RCC 7860 (cell line): Measurements from ENCODE around the gene UBE3B.

ENCODE experiments used
- DNase-seq: peaks from one replicate; pipeline ENCODE4 v3.0.0-alpha.2; 2015; ENCODE audit warnings: low spot score
- FAIRE-seq: peaks from 2 replicates; lab custom pipeline; 2012; peaks lifted over from hg19 to GRCh38; lab: Jason Lieb, UNC

Gene UBE3B

DNA sequence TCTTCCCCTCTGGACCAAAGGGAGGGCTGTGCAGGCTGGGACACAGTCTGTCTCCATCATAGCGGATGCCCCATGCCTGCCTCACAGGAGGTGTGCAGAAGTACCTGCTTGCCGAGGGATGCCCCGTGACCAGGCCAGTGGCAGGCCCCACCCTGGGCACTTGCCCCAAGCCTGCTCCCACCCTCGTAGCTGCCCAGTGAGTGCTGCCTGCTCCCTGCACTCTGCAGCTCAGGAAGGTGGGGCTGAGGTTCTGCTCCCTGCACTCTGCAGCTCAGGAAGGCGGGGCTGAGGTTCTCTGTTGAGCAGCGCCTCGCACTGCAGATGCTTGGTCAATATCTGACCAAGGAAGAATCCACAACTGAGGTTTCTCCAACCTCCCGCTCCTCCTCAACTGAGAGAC lies 89.0 kb downstream of the UBE3B start:
- FAIRE-seq = no peak

DNA sequence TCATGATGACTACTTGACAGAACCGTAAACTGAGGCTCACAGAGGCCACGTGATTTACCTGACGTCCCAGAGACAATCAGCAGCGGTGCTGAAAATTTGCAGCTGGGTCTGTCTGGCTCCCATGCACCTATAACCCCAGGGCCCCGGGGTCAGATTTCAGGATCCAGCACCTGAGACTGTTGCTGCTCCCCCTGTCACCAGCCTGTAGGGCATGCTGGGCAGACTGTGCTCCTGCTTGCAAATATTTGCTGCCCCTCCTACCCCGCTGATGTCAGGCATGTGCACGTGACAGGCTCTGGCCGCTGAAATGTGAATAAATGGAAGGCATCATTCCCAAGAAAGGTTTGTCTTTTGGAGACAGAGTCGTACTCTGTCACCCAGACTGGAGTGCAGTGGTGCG lies 89.9 kb downstream of the UBE3B start:
- FAIRE-seq (no peak), DNase-seq (no peak)

More for the DNA sequence above, 89.0 kb downstream of the UBE3B start:
- no peak for DNase-seq

DNA sequence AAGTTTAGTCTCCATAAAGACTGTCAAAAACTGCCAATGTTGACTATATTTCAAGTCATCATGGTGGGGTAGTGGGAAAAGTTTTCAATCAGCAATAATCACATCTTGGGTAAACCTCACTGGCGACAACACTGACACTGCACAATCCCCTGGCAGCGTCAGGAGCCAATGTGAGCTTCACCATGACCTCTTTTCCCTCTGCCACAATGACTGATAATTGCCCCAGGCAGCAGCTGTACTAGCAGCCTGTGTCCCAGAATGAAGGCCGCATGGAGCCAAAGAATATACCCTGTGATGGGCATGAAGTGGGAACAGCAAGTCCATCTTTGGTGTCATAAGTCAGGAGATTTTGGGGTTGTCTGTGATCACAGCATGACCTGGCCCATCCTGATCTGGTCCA lies 90.5 kb downstream of the UBE3B start:
- FAIRE-seq (no peak), DNase-seq (no peak)

GRCh38 chr12:109568486-109568885 lies 91.1 kb downstream of the UBE3B start:
- no peak for DNase-seq
- no peak for FAIRE-seq

- DNase-seq (no peak), FAIRE-seq (no peak)
These were observed 94.5 kb downstream of the UBE3B start for GRCh38 chr12:109571773-109572505.

GRCh38 chr12:109572506-109572845 lies 95.0 kb downstream of the UBE3B start:
- FAIRE-seq (no peak), DNase-seq (no peak)

DNA sequence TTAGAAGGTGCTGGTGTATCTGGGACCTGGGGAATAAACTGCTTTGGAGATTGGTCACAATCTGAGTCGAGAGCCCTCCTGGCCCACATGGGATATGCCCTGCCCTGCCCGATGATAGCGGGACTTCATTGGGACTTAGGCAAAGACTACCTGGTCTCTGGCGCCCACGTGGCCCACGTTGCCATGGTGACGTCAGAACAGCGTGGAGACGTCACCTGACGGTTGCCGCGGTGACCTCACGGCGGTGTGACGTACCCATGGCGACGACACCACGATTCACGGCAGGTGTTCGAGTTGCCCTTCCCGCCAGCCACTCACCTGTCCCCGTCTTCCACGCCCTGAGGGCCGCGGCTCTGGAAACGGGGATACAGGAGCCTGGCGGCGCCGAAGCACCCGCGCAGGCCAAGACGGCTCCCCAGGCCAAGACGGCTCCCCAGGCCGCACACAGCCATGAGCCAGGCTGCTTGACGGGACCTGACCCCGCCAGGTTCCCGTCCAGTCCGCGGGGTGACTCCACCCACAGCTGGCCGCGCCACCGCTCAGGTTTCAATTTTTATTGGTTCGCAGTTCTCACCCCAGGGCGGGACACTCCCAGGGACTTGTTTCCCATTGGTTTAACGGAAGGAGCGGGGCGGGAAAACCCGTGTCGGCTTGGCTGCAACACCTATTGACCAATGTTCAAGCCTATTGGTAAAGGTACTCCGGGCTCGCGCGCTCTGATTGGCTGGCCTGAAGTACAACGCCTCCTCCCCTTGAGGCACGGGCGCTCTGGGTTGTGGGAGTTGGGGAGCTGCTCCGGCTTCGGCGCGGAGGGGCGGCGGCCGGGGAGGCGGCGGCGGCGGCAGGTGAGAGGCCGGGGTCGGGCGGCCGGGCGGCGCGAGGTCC lies 95.8 kb downstream of the UBE3B start, which contains the start of the genes MMAB and MVK:
Gene MMAB (minus strand): TSS at position 476 of the 885 bp plus-strand sequence. CDS start 24 bp downstream, at position 452.
Gene MVK (plus strand): TSS at position 766 of the 885 bp plus-strand sequence. CDS start 1,029 bp downstream, outside the sequence.
- FAIRE-seq = peak; percentile 86
- peak; percentile 97 for DNase-seq

DNA sequence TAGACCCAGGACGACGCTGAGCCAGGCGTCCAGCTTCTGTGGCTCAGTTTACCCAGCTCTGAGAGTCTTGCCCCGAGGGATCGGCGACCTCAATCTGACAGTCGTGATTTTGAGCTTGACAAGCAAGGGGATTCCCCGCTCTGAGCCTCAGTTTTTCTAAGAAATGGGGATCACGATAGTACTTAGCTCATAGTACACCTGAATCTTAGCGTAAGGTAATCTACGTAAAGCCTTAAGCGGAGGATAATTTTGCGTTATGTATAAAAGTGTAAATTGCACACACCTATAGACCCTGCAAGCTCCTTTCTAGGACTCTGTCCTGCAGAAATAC lies 96.4 kb downstream of the UBE3B start:
- no peak for DNase-seq
- no peak for FAIRE-seq

GRCh38 chr12:109575683-109576082 lies 98.2 kb downstream of the UBE3B start:
- DNase-seq = no peak
- FAIRE-seq = no peak

GRCh38 chr12:109577311-109577710 lies 99.9 kb downstream of the UBE3B start:
- FAIRE-seq = no peak
- DNase-seq = no peak

- FAIRE-seq (no peak), DNase-seq (no peak)
These were observed 101.0 kb downstream of the UBE3B start for GRCh38 chr12:109578330-109578927.

DNA sequence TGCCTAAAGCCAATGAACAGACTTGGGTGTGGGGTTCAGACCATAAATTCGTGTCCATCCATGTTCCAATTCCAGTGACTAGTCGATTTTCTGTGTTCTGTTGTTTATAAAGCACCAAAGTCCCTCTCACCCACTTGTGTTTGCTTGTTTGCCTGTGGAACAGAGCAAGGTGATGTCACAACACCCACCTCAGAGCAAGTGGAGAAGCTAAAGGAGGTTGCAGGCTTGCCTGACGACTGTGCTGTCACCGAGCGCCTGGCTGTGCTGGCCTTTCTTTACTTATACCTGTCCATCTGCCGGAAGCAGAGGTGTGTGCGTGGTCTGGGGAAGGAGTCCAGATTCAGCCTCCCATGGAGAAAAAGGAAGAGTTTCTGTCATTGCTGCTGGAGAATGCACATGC lies 102.2 kb downstream of the UBE3B start:
- no peak for DNase-seq
- FAIRE-seq = no peak

GRCh38 chr12:109580272-109580671 lies 102.8 kb downstream of the UBE3B start:
- DNase-seq (no peak), FAIRE-seq (no peak)

DNA sequence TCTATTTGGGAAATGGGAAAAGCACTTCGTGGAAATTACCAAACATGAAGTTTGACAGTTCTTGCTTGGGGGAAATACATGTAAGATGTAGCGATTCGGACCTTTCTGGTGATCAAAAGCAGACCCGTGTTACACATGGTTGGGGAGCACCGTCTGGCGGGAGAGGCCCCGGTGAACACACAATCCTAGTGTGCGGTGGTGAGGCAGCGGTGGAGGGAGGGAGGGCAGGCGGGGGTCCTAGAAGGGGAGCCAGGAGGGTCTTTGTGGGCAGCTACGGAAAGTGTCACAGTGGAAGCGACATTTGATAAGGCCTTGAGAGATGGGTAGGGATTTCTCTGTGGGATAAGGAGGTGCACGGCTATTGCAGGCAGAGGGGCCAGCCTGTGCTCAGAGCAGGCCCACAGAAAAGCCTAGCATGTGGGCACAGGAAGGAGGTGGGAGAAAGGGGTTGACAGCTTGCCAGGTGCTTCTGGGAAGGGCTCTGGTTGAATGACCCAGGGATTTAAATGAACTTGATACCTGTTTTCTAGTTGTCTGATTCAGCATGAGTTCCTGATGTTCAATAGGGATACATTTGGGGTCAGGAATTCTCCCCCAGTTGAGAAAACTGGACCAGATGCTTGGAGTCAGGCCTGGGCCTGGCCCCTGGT lies 103.4 kb downstream of the UBE3B start:
- no peak for FAIRE-seq
- no peak for DNase-seq

- FAIRE-seq (no peak), DNase-seq (no peak)
These were observed 103.9 kb downstream of the UBE3B start for GRCh38 chr12:109581334-109581691.

DNA sequence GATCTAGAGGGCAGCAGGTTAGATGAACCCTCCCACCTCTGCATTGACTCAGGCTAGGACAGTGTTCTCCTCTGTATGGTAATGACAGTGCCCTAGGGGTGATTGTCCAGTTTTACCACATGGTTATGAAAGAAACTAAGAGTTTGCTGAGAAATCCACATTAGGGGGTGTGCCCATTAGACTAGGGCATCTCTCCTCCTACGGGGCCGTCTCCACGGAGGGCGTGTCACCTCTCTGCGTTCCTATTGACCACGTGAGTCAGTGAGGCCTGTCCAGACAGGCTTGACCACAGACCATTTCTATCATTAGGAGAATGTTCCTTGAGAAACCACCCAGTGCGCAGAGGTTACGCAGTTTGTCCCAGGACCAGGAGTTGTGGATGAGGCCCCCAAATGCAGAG lies 104.4 kb downstream of the UBE3B start:
- peak; percentile 21 for DNase-seq
- no peak for FAIRE-seq

DNA sequence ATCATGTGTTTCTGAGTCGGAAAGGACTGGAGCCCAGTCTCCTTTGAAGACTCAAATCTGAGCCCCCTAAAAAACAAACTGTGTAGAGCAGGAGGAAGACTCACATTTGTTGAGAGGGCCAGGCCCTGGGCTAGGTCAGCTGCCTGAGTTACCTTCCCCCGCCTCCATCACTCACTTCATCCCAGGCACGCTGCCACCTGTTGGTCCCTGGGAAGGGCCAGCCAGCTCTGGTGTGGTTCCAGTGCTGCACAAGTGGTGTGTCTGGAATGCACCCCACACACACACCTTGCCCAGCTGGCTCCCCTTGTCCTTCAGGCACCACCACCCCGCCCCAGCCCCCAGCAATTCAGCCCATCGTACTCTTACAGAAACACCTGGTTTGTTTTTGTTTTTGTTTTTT lies 105.2 kb downstream of the UBE3B start:
- DNase-seq (no peak), FAIRE-seq (no peak)

DNA sequence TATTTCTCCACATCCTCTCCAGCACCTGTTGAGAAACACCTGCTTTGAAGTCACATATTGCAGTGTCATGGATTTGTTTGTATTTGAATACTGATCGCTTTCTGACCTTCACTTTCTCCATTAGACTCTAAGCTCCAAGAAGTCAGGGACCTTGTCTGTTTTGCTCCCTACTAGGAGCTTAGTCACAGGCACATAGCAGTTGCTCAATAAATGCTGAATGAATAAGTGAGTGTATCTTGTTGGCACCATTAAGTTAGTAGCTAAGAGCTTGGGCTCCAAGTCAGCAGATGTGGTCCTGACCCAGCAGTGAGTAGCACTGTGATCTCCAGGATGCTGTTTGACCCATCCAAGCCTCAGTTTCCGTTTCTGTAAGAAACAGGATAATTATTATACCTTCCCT lies 106.3 kb downstream of the UBE3B start:
- DNase-seq (no peak), FAIRE-seq (no peak)
